GM12873 (cell line): ENCODE results near the gene PPP2R2B.

Experiments used
- CTCF ChIP-seq: IDR thresholded peaks from 2 replicates; pipeline ENCODE4 v1.5.1; 2012; ENCODE audit warnings: low read depth, mild to moderate bottlenecking, moderate library complexity, low read length, control low read depth; ENCODE audit not compliant: insufficient read depth; ENCODE audit errors: missing control alignments

Gene PPP2R2B

DNA sequence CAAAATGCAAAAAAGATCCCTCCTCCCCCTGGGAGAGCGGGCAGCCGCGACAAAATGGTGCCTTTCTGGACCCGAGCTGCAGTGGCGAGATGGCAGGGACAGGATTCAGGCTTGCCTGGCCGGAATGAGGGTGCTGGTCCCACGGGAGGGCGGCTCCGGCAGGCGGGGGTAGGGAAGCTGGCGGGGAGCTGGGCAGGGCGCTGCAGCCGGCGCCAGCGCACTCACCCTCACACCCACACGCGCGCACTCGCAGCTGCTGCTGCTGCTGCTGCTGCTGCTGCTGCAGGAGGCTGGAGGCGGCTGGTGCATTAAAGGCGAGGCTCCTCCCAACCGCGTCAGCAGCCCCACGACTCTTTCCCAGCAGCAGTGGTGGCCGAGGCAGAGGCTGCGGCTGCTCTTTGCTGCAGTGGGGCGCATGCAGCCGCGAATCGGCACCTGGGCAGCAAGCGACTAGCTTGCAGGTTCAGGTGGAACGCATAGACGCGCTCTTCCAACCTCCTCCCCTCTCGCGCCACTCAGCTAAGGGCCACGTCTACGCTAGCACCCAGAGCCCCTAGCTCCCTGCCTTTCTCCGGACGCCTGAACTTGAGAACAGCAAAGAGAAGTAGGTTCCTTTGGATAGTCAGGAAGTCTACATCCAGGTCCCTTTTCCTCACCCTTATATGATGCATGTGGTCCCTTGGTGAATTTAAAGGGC is at the start of gene PPP2R2B:
PPP2R2B (minus strand) TSS at position 282 of the 697 bp plus-strand sequence.
- no peak for TF ChIP-seq CTCF

- no peak for TF ChIP-seq CTCF
Observed at GRCh38 chr5:146924132-146924531, 45.6 kb upstream of the PPP2R2B start.

- TF ChIP-seq CTCF: no peak
Observed at GRCh38 chr5:146921225-146921624, 42.7 kb upstream of the PPP2R2B start.

- no peak for TF ChIP-seq CTCF
Observed at GRCh38 chr5:146920351-146920881, 41.9 kb upstream of the PPP2R2B start.

DNA sequence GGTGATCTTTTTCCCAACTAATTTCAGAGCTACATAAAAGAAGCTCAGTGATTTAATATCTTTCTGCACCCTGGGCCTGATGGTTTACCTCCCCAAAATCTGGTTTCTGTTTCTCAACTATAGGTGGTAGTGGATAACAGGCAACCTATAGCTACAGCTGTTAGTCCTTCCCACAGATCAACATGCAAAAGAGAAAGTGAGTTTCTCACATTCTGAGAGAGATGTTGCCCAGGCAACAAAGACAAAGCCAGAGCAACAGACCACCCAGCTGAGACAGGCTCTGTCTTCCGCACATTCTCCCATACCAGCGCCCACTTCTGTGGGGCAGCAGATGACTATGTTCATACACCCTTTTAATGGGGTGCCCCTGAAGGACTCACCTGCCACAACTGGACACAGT is 40.7 kb upstream of the PPP2R2B start:
- TF ChIP-seq CTCF: no peak

- TF ChIP-seq CTCF: no peak
Observed at GRCh38 chr5:146917931-146918330, 39.4 kb upstream of the PPP2R2B start.

- TF ChIP-seq CTCF: no peak
Observed at GRCh38 chr5:146912874-146913273, 34.3 kb upstream of the PPP2R2B start.

GRCh38 chr5:146910239-146910638 is 31.7 kb upstream of the PPP2R2B start:
- no peak for TF ChIP-seq CTCF
